Measurements from ENCODE around the gene FXYD3.

FXYD3 gene

GRCh38 chr19:35079826-35080225 lies 35.8 kb upstream of the FXYD3 start:
- Mint-ChIP-seq H3K27me3 (peaks cover 2% of the 10 kb centered on the region), H3K27ac (no peak overlapping the region), H3K4me3 (no peak overlapping the region), H3K9me3 (ENCODE audit: low read depth) (no peaks in the 10 kb centered on the region), H3K4me1 (ENCODE audit: low read depth) (no peaks in the 10 kb centered on the region), H3K36me3 (no peaks in the 10 kb centered on the region)

- peaks cover under 1% of the 10 kb centered on the region for H3K4me1 Mint-ChIP-seq (ENCODE audit: low read depth)
- H3K27ac Mint-ChIP-seq = no peak overlapping the region
- no peaks in the 10 kb centered on the region for H3K36me3 Mint-ChIP-seq
- peaks cover 2% of the 10 kb centered on the region for H3K27me3 Mint-ChIP-seq
- H3K9me3 Mint-ChIP-seq (ENCODE audit: low read depth) = no peaks in the 10 kb centered on the region
- H3K4me3 Mint-ChIP-seq = no peak overlapping the region
These were observed 34.9 kb upstream of the FXYD3 start for GRCh38 chr19:35080613-35081170.

- Mint-ChIP-seq H3K9me3 (ENCODE audit: low read depth) (no peaks in the 10 kb centered on the region), H3K4me1 (ENCODE audit: low read depth) (peaks cover 2% of the 10 kb centered on the region), H3K27ac (no peak overlapping the region), H3K4me3 (no peak overlapping the region), H3K36me3 (no peaks in the 10 kb centered on the region), H3K27me3 (peaks cover 2% of the 10 kb centered on the region)
These were observed 34.4 kb upstream of the FXYD3 start for GRCh38 chr19:35081201-35081600.

GRCh38 chr19:35083691-35084508 lies 31.7 kb upstream of the FXYD3 start:
- Mint-ChIP-seq H3K4me3 (no peak overlapping the region), H3K36me3 (no peaks in the 10 kb centered on the region), H3K9me3 (ENCODE audit: low read depth) (no peaks in the 10 kb centered on the region), H3K27me3 (no peaks in the 10 kb centered on the region), H3K27ac (no peak overlapping the region), H3K4me1 (ENCODE audit: low read depth) (peaks cover 2% of the 10 kb centered on the region)

- Mint-ChIP-seq H3K27ac (no peak overlapping the region), H3K4me1 (ENCODE audit: low read depth) (peaks cover 2% of the 10 kb centered on the region), H3K27me3 (no peaks in the 10 kb centered on the region)
These were observed 31.2 kb upstream of the FXYD3 start for GRCh38 chr19:35084509-35084762.

GRCh38 chr19:35085947-35086346 lies 29.7 kb upstream of the FXYD3 start:
- Mint-ChIP-seq H3K9me3 (ENCODE audit: low read depth) (no peaks in the 10 kb centered on the region), H3K27me3 (no peaks in the 10 kb centered on the region), H3K4me3 (no peak overlapping the region), H3K4me1 (ENCODE audit: low read depth) (peaks cover 7% of the 10 kb centered on the region), H3K27ac (no peak overlapping the region), H3K36me3 (no peaks in the 10 kb centered on the region)

More at GRCh38 chr19:35084509-35084762, 31.2 kb upstream of the FXYD3 start:
- H3K36me3 Mint-ChIP-seq = no peaks in the 10 kb centered on the region
- no peaks in the 10 kb centered on the region for H3K9me3 Mint-ChIP-seq (ENCODE audit: low read depth)
- H3K4me3 Mint-ChIP-seq = no peak overlapping the region

- Mint-ChIP-seq H3K4me3 (no peak overlapping the region), H3K27me3 (no peaks in the 10 kb centered on the region), H3K27ac (no peak overlapping the region), H3K4me1 (ENCODE audit: low read depth) (peaks cover 7% of the 10 kb centered on the region), H3K36me3 (no peaks in the 10 kb centered on the region), H3K9me3 (ENCODE audit: low read depth) (no peaks in the 10 kb centered on the region)
These were observed 29.2 kb upstream of the FXYD3 start for GRCh38 chr19:35086455-35086854.

GRCh38 chr19:35087393-35087792 lies 28.2 kb upstream of the FXYD3 start:
- Mint-ChIP-seq H3K4me3 (no peak overlapping the region), H3K4me1 (ENCODE audit: low read depth) (peaks cover 7% of the 10 kb centered on the region)

GRCh38 chr19:35088131-35088913 lies 27.3 kb upstream of the FXYD3 start:
- H3K36me3 Mint-ChIP-seq = no peaks in the 10 kb centered on the region
- H3K4me3 Mint-ChIP-seq = no peak overlapping the region
- peaks cover 7% of the 10 kb centered on the region for H3K4me1 Mint-ChIP-seq (ENCODE audit: low read depth)

More at GRCh38 chr19:35087393-35087792, 28.2 kb upstream of the FXYD3 start:
- H3K27ac Mint-ChIP-seq = no peak overlapping the region
- H3K36me3 Mint-ChIP-seq = no peaks in the 10 kb centered on the region
- H3K27me3 Mint-ChIP-seq = no peaks in the 10 kb centered on the region
- no peaks in the 10 kb centered on the region for H3K9me3 Mint-ChIP-seq (ENCODE audit: low read depth)

GRCh38 chr19:35089554-35089953 lies 26.1 kb upstream of the FXYD3 start:
- H3K36me3 Mint-ChIP-seq = no peaks in the 10 kb centered on the region
- H3K27ac Mint-ChIP-seq = no peak overlapping the region
- H3K4me1 Mint-ChIP-seq (ENCODE audit: low read depth) = peaks cover 7% of the 10 kb centered on the region
- H3K9me3 Mint-ChIP-seq (ENCODE audit: low read depth) = no peaks in the 10 kb centered on the region
- H3K4me3 Mint-ChIP-seq = no peak overlapping the region
- H3K27me3 Mint-ChIP-seq = no peaks in the 10 kb centered on the region

More at GRCh38 chr19:35088131-35088913, 27.3 kb upstream of the FXYD3 start:
- no peaks in the 10 kb centered on the region for H3K9me3 Mint-ChIP-seq (ENCODE audit: low read depth)
- no peak overlapping the region for H3K27ac Mint-ChIP-seq
- no peaks in the 10 kb centered on the region for H3K27me3 Mint-ChIP-seq

- no peaks in the 10 kb centered on the region for H3K36me3 Mint-ChIP-seq
- H3K27ac Mint-ChIP-seq = no peak overlapping the region
- peaks cover 7% of the 10 kb centered on the region for H3K4me1 Mint-ChIP-seq (ENCODE audit: low read depth)
- H3K9me3 Mint-ChIP-seq (ENCODE audit: low read depth) = no peaks in the 10 kb centered on the region
- H3K27me3 Mint-ChIP-seq = no peaks in the 10 kb centered on the region
- H3K4me3 Mint-ChIP-seq = no peak overlapping the region
These were observed 25.5 kb upstream of the FXYD3 start for GRCh38 chr19:35090160-35090505.

- Mint-ChIP-seq H3K36me3 (no peaks in the 10 kb centered on the region), H3K4me1 (ENCODE audit: low read depth) (peaks cover 7% of the 10 kb centered on the region), H3K4me3 (peak overlapping the region; percentile 42), H3K27ac (no peak overlapping the region), H3K27me3 (no peaks in the 10 kb centered on the region), H3K9me3 (ENCODE audit: low read depth) (no peaks in the 10 kb centered on the region)
These were observed 25.0 kb upstream of the FXYD3 start for GRCh38 chr19:35090506-35091214.

GRCh38 chr19:35093430-35093829 lies 22.2 kb upstream of the FXYD3 start:
- H3K4me3 Mint-ChIP-seq = no peak overlapping the region
- no peaks in the 10 kb centered on the region for H3K9me3 Mint-ChIP-seq (ENCODE audit: low read depth)
- no peaks in the 10 kb centered on the region for H3K27me3 Mint-ChIP-seq
- no peaks in the 10 kb centered on the region for H3K36me3 Mint-ChIP-seq
- H3K4me1 Mint-ChIP-seq (ENCODE audit: low read depth) = peaks cover 4% of the 10 kb centered on the region
- no peak overlapping the region for H3K27ac Mint-ChIP-seq

- H3K4me1 Mint-ChIP-seq (ENCODE audit: low read depth) = peaks cover 4% of the 10 kb centered on the region
- H3K9me3 Mint-ChIP-seq (ENCODE audit: low read depth) = no peaks in the 10 kb centered on the region
- H3K36me3 Mint-ChIP-seq = no peaks in the 10 kb centered on the region
- H3K27me3 Mint-ChIP-seq = no peaks in the 10 kb centered on the region
- H3K4me3 Mint-ChIP-seq = no peak overlapping the region
- H3K27ac Mint-ChIP-seq = no peak overlapping the region
These were observed 21.5 kb upstream of the FXYD3 start for GRCh38 chr19:35093941-35094647.
